Measurements from ENCODE around the gene FYCO1.

Gene FYCO1

DNA sequence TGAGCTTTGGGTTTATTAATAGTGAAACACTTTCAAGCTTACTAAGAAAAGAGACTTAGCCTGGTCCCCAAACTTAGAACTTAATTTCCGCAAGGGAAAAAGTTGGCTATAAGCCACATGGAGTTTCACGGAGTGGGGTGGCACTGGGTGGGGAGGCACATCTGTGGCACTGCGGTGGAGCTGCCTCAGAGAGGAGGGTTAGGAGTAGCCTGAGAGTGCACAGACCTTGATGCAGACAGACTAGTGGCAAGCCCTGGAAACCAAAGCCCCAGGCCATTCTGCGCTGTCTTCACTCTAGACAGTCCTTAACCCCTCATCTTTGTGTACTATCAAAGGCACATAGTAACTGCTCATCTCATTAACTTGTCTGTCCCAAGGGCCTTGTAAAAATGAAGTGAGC is 30.4 kb downstream of the FYCO1 start:
- no peak for DNase-seq

DNA sequence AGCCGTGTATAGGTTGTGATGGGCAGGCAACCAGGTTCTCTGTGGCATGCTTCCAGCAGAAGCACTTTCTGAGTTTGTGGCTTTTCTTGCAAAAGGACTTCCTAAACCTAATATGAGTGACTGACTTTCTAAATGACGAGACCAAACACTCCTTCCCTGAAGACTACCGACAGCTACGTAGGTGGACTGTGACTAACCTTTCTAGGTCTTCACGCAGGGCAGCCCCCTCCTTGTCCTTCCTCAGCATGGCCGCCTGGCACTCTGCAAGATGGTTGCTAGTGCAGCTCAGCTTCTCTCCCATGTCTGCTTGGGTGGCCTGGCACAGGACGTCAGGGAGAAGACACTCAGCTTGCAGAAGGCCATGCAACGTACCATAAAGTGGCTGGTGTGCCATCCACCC is 31.5 kb downstream of the FYCO1 start:
- DNase-seq: no peak

DNA sequence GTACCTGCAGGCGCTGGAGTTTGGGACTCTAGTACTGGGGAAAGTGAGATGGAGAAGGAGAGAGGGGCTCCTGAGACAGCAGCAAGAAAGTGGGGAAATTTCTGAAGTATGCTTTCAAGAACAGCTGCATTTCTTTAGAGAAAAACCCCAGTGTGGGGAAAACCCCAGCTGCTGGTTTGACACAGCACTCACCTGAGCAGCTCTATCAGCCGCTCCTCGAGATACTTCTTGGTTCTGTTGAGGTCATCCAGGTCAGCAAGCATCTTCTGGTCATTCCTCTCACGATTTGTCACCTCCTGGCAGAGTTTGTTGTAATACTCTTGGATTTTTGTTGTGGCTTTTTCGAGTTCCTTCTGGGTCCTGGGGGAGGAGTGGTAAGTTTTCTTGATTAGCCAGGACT is 33.6 kb downstream of the FYCO1 start:
- DNase-seq: no peak

DNA sequence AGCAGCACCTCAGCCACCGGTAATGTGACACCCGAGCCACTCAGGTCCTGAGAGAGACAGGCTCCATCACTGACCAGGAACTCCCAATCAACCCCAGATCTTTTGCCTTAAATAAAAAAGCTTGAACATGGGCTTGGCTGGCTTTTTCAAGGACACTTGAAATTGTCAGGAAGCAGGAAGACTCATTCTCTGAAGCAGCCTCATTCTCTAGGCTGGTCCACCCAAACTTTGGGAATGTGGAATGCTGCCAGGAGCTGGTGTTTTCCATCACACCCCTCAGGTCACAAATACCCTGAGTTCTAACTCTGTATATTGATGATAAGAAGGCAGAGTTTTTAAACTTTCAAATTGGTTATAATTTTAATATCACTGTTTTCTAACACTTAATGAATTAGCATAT is 35.3 kb downstream of the FYCO1 start:
- DNase-seq: no peak

DNA sequence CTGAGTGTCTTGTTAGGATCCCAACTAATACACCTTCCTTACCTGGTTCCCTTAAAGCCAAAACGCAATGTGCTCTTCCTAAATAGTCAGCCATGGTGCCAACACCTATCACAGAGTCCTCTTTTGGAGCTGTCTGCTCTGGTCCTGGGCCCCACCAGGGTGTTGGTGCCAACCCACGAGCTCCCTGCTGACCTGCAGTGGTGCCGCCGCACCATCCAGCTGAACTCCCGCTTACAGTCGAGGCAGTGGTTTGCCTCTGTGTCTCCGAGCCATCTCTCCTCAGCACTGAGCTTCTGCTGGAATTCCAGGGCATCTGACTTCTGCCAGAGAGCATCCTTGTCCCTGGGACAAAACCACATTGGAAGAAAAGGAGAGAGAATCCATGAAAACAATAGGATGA is 36.4 kb downstream of the FYCO1 start:
- no peak for DNase-seq

DNA sequence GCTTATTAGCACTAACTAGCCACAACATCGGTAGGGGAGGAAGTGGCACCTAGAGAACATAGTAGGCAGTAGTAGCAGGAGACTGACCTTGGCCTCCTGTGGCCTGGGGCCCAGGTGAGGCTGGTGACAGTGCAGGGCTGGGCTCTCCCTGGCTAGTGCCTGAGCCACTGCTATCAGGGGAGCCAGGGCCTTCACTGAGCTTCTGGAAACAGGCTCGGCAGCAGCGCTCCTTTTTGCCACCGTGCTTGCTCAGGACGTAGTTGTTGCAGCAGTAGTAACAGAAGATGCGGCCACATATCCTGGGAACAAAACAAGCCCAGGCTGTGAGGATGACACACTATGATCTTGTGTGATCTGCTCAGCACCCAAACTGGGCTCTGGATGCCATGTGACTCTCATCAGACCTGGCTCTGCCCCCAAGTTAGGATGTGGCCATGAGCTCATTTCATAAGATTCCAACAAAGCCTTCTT is 37.3 kb downstream of the FYCO1 start:
- no peak for DNase-seq

DNA sequence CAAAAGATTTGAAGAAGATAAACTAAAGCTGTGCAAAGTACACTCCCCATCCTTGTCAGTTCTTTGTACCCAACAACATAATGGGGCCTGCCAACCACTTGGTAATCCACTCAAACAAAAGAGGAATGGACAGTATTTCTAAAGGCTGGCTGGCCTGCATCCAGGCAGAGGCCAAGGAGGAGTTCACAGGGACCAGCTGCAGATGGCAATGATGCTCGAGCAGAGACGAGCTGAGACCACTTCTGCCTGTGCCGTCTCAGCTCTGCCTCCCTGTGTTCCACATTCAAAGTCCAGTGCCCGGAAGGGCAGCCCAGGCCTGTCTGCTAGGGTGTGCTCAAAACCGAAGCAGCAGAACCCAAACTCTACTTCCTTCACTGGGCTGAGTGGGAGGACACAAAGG is 38.0 kb downstream of the FYCO1 start:
- peak in 30 of 51 donors; percentile 3 to 72 (median 26) for DNase-seq

GRCh38 chr3:45955706-45956105 is 39.9 kb downstream of the FYCO1 start:
- no peak for DNase-seq

- DNase-seq: no peak
Observed at GRCh38 chr3:45955017-45955647, 40.5 kb downstream of the FYCO1 start.

DNA sequence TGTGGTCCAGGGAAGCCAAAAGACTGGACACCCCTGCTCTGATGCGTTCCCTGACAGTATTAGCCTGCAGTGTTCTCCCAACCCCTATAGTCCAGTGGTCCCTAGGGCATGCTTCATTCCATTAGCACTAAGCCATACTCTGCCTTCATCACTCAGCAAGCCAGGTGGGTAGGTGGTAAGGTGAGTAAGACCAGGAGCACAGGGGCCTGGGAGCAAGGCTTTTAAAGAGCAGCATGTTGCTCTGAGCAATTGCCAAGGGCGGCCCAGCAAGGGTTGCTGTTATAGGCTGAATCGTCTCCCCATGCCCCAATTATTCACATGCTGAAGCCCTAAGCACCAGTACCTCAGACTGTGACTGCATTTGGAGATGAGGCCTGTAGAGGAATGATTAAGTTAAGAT is 41.3 kb downstream of the FYCO1 start:
- no peak for DNase-seq

DNA sequence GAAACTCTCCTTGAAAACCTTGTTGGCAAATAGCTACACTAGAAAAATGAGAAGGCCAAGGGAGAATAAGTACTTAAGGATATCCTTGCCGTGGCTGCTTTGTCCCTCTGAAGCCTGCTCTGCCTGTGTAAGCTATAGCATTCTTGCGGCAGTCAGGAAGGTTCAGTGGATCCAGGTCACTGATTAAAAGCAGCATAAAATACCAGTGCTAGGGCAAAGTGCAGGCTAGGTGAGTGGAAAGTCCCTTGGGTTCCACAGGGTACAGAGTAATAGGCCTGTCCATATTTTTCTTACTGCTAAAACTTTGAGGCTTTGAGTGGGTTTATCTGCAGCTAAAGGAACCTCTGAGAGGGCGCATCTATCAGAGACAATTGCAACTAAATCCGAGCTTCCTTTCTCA is 42.1 kb downstream of the FYCO1 start:
- DNase-seq: no peak

DNA sequence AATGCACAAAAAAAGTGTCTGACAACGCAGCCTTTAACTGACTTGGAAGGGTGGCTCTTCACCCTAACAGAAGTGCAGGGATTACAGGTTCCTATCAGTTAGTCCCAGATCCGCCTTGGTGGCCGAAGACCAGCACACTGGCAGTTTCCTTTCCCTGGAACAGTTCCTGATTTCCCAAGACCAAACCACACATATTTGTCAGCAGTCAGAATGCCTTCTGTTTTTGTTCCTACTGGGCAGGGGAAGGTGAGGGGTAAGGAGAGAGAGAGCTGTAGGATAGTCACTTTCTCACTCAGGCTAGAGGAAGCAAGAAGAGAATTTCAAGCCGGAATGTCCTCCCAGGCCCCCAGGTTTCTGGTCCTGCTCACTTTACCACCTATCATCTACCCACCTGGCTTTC is 43.2 kb downstream of the FYCO1 start:
- no peak for DNase-seq

DNA sequence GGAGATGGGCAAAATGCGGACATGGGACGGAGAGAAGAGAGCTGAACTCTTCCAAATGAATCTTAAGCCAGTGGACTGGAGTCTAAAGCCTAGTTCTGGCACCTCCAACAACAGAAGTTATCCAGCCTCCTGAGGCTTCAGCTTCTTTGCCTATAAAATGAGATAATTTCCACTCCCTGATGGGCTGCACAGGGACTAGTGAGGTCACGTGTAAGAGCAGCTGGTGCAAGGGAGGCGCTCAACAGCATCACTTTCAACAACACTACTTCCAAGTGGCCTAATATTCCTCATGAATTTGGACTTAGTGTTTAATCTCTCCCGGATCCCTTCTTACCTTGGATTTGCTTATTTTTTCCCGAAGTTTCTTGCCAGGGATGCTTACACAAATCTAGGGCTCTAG is 43.7 kb downstream of the FYCO1 start:
- no peak for DNase-seq

DNA sequence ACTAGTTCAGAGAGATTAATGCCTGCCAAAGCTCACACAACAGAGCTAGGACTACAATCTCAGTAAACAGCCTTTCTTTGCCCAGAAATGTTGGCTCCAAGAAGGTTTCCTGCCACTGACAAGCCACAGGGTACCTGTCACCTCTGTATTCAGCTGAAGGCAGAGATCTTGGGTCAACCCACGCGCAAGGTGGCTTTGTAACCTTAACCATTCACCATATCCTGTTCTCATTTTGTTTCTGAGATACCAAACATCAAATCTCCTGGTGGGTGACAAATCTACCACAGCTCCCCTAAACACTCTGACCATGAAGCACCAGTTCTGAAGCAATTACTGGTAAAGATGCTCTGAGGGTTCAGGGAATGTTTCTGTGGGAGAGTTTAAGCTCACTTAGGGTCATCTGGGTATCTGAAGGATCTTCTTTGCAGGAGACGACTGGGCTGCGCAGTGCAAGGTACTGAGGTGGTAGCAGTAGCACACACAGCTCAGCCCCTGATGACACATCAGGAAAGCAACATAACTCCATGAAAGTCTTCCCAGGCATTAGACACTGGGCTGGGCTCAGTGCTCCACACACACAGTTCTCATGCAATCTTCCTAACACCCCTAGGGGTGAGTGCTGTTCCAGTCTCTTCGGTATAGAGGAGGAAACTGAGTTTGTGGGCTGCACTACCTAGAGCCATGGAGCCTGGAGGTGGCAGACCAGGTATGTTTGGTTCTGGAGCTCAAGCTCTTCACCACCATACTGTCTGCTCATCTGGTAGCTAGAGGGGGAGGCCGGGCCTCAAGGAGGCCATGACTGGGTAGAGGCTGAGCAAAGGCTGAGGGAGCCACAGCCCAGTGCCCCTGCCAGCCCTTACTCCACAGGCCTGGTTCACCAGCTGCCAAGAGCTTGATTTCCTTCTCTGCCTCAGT is 44.7 kb downstream of the FYCO1 start:
- DNase-seq: no peak

DNA sequence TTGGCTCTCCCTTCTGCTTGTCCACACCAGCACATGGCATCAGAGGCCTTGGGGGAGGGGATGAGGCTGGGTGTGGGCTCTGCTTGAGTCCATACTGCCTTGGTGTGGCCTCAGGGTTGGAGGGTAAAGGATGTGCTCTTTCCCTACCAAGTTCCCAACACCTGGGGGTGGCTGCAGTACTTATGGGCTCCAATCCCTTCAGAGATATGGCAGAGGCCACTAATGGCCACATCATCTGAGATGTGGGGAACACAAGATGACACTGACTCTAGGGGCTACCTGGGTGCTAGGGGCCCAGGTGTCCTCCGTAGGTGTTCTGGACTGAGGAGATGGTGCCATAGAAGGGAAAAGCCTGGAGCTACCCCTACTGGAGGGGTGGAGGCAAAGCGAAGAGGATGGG is 45.5 kb downstream of the FYCO1 start:
- DNase-seq: no peak

- no peak for DNase-seq
Observed at GRCh38 chr3:45949432-45949831, 46.2 kb downstream of the FYCO1 start.

DNA sequence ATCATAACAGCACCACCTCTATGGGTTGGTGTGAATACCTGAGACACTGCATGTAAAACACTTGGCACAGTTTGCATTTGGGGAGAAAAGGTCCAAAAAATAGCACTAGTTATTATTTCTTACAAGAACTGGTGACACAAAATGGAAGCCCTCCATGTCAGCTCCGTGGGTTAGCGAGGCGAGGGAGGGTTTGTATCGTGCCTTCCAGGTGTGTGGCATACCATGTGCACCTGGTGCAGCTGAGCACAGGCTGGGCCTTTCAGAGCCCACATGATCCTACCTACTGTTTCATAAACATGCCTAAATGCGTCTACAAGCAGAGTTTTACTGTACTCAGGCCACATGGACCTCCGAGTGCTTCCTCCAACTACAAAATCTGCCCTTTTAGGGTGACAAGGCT is 46.7 kb downstream of the FYCO1 start:
- no peak for DNase-seq

- DNase-seq: no peak
Observed at GRCh38 chr3:45948311-45948781, 47.3 kb downstream of the FYCO1 start.

DNA sequence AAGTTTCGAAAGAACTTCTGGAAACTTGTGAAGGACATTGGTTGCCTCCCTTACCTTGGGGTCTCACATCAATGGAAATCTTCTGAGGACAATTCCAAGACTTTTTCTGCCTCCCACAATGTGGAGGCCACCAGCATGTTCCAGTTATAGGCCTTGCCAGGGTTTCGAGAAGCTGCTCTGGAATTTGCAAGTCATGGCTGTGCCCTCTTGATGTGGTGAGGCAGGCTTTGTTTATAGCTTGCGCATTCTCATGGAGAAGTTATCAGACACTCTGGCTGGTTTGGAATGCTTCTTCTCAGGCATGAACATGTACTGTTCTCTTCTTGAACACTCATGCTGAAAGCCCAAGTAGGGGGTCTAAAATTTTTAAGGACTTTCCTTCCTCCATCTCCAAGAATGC is 48.3 kb downstream of the FYCO1 start:
- DNase-seq: no peak

DNA sequence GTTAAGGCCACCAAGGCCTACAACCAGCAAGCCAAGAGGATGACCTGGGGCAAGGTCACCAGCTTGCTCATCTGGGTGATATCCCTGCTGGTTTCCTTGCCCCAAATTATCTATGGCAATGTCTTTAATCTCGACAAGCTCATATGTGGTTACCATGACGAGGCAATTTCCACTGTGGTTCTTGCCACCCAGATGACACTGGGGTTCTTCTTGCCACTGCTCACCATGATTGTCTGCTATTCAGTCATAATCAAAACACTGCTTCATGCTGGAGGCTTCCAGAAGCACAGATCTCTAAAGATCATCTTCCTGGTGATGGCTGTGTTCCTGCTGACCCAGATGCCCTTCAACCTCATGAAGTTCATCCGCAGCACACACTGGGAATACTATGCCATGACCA is 48.7 kb downstream of the FYCO1 start:
- DNase-seq: no peak

- no peak for DNase-seq
Observed at GRCh38 chr3:45946307-45946706, 49.3 kb downstream of the FYCO1 start.

GRCh38 chr3:45944830-45945620 is 50.6 kb downstream of the FYCO1 start:
- no peak for DNase-seq

Measured in hypothalamus (tissue), 51 donors.